ENCODE measurements around the gene EMILIN1.

The EMILIN1 gene

GRCh38 chr2:27135478-27135955 is 57.1 kb downstream of the EMILIN1 start:
- Mint-ChIP-seq H3K27me3 (peaks cover 5% of the 10 kb centered on the region), H3K4me1 (ENCODE audit: low read depth) (peaks cover 20% of the 10 kb centered on the region), H3K27ac (peak overlapping the region; percentile 93), H3K9me3 (no peaks in the 10 kb centered on the region), H3K36me3 (ENCODE audit: low read depth) (peaks cover 40% of the 10 kb centered on the region), H3K4me3 (peak overlapping the region; percentile 95)
- intact Hi-C loops (cut with micrococcal nuclease): loop anchor here (2.0 kb wide), 1 partner anchor 73 kb away; no protein-coding TSS in a partner anchor

All from dendritic cell treated with granulocyte-macrophage colony-stimulating factor and Interleukin-4, amounts not matched to agents 40 ng/mL and 50 ng/mL, for 4 days (primary cell).